Endothelial cell of hepatic sinusoid (primary cell): ENCODE results near the gene CDH12.
"Not testable (repeated sequence)": the region's sequence is repeated elsewhere in the genome, so short reads cannot be mapped to it uniquely, and the experiment has no call there.

ENCODE experiments used
- in situ Hi-C: cut with HindIII; loops from 2 replicates; pipeline ENCODE4 v1.10.0; 2017; ENCODE audit warnings: low sequenced_read_pairs

Gene CDH12

GRCh38 chr5:22187632-22188228, 665.4 kb downstream of the CDH12 start:
- in situ Hi-C loops = not testable (repeated sequence)

- in situ Hi-C loops = not testable (repeated sequence)
Measured at GRCh38 chr5:22169226-22169625, 683.9 kb downstream of the CDH12 start.

GRCh38 chr5:22168704-22169103, 684.4 kb downstream of the CDH12 start:
- in situ Hi-C loops = not testable (repeated sequence)

- in situ Hi-C loops = not testable (repeated sequence)
Measured at GRCh38 chr5:22165931-22166330, 687.2 kb downstream of the CDH12 start.

- in situ Hi-C loops = not testable (repeated sequence)
Measured at GRCh38 chr5:22164910-22165748, 688.0 kb downstream of the CDH12 start.

- in situ Hi-C loops = not testable (repeated sequence)
Measured at GRCh38 chr5:22156953-22157352, 696.2 kb downstream of the CDH12 start.

GRCh38 chr5:22154779-22155178, 698.4 kb downstream of the CDH12 start:
- in situ Hi-C loops = not testable (repeated sequence)

GRCh38 chr5:22151801-22152200, 701.3 kb downstream of the CDH12 start:
- in situ Hi-C loops = not testable (repeated sequence)

- in situ Hi-C loops = not testable (repeated sequence)
Measured at GRCh38 chr5:22140418-22140817, 712.7 kb downstream of the CDH12 start.

GRCh38 chr5:22139662-22140300, 713.4 kb downstream of the CDH12 start:
- in situ Hi-C loops = not testable (repeated sequence)

GRCh38 chr5:22111320-22111719, 741.8 kb downstream of the CDH12 start:
- in situ Hi-C loops = no loop called here

- in situ Hi-C loops = no loop called here
Measured at GRCh38 chr5:22109315-22109714, 743.8 kb downstream of the CDH12 start.

- in situ Hi-C loops = no loop called here
Measured at GRCh38 chr5:22108545-22108944, 744.6 kb downstream of the CDH12 start.

- in situ Hi-C loops = no loop called here
Measured at GRCh38 chr5:22102823-22103359, 750.3 kb downstream of the CDH12 start.

GRCh38 chr5:22088517-22088916, 764.6 kb downstream of the CDH12 start:
- in situ Hi-C loops = no loop called here

GRCh38 chr5:22079566-22079965, 773.6 kb downstream of the CDH12 start:
- in situ Hi-C loops = no loop called here

GRCh38 chr5:22079002-22079401, 774.1 kb downstream of the CDH12 start:
- in situ Hi-C loops = no loop called here

GRCh38 chr5:22076586-22076985, 776.6 kb downstream of the CDH12 start:
- in situ Hi-C loops = no loop called here

GRCh38 chr5:22070186-22070728, 782.9 kb downstream of the CDH12 start:
- in situ Hi-C loops = no loop called here

- in situ Hi-C loops = no loop called here
Measured at GRCh38 chr5:22063717-22064116, 789.4 kb downstream of the CDH12 start.

GRCh38 chr5:22058620-22059019, 794.5 kb downstream of the CDH12 start:
- in situ Hi-C loops = no loop called here
